GM19025 (cell line): Measurements from ENCODE around the gene AVPR2.

ENCODE experiments used
- ATAC-seq: cut with Tn5 transposase; IDR thresholded peaks from one replicate; pipeline ENCODE4 v1.9.1; 2021; ENCODE audit warnings: mild to moderate bottlenecking, low read depth, moderate library complexity; ENCODE audit not compliant: unreplicated experiment

AVPR2 gene

DNA sequence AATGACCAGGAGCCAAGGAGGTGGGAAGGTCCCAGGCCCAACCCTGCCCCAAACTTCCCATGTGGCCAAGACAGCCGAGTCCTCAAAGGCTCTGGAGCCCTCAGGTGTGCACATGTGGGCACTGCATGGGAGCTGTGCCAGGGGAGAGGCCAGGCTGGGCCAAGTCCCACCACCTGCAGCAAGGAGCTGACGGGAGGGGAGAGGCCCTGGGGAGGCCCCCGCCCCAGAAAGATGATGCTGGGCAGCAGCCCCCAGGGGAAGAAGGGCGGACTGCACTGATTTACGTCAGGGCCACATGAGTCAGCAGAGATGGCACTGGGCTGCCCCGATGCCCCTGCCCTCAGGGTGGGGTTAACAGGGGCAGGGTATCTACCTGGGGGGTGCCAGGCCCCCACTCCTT is 19.9 kb upstream of the AVPR2 start:
- no peak for ATAC-seq

DNA sequence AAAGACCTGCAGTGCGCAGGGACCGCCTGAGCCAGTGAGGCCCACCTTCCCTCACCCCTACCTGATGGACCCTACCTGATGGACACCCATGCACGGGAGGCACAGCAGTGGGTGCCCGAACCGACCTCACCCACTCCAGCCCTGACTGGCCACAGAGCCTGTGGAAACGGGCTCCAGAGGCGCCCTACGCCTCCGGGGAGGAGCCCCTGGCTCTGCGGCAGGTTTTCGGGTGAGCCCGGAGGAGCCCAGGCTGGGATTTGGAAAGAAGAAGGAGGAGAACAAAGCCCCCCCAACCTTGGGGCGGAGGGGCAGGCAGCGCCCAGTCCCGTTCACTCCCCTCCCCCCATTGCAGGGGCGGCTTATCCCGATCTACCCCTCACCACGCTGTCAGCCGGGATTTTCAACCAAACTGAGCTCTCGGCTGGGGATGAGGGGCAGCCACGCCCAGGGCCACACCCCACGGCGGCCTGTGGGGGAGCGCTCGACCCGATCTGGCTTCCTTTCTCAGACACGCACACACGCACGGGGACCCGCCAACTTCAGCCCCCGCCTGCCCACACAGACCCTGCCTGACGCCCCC is 19.2 kb upstream of the AVPR2 start:
- ATAC-seq: no peak

DNA sequence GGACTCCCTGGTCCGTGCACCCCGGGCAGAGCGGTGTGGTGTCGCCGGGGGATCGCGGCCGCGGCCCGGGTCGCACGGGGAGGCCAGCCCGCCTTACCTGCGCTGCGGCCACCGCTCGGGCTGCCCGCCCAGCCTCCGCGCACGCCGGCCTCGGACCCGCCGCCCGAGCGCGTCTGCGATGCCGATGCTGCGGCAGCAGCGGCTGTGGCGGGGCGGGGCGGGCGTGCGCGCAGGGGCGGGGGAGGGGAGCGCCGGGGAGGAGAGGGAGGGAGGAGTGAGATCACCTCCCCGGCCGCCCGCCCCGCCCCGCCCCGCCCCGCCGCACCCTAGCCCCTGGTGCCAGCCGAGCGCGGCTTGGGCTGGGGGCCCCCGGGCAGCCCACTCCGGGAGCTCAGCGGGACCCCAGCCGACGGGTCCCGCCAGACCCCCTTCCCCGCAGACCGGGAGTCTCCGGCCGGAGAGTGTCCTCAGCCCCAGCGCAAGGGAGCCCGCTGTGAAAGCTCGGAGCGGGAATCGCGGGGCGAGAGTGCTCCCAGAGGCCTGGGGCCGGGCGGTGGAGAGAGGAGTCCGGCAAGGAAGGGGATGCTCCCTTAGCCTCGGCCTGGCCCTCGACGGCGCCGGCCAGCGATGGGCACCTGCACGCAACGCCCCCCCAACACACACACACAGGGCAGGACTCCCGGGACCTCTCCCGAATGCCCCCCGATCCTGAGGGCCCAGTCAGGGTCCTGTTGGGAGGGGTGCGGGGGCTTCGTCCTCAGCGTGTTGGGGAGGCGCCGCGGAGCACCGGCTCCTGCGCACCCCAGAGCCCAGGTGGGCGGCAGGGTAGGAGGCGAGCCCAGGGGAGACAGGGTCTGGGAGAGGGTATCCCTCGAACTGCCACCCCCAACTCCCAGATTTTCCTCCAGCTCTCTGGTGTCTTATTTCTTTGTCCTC is 18.2 kb upstream of the AVPR2 start, which contains the start of gene L1CAM:
TSS of gene L1CAM (minus strand) at position 206 of the 936 bp plus-strand sequence. CDS start 10,337 bp downstream, outside the sequence.
- no peak for ATAC-seq

DNA sequence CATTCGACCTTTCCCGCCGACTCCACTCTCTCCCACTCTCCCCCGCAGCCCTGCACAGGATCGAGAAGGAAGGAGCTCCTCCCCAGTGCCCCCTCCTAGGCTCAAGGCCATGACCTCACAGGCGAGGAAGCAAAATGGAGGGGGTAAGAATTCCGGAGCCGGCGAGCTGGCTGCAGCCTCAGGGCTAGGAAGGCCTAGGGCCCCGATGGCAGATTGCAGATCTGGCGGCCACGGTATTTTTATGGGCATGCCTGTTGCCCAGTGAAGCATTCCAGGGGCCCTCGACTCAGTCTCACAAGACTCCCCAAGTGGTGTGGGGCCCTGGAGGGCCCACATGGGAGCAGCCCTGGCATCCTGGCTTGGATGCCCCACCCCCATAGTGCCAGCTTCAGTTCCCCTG is 17.6 kb upstream of the AVPR2 start:
- ATAC-seq: no peak

DNA sequence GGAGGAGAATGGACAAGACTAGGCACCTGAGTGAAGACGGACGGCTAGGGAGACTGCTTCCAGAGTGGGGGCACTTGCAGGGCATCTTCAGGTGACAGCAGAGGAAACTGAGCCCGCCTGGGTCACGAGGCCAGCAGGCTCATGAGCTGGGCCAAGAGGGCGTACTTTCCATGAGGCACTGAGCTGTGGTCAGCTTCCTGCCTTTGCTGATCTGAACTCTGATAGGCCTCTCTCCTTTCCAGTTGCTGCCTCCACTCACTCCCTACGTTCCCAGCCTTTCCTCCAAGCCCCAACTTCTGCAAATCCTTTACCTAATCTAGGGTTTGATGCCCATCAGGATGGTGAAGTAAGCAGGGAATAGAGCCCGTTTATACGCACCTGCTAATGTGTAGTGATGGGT is 17.1 kb upstream of the AVPR2 start:
- ATAC-seq: no peak

DNA sequence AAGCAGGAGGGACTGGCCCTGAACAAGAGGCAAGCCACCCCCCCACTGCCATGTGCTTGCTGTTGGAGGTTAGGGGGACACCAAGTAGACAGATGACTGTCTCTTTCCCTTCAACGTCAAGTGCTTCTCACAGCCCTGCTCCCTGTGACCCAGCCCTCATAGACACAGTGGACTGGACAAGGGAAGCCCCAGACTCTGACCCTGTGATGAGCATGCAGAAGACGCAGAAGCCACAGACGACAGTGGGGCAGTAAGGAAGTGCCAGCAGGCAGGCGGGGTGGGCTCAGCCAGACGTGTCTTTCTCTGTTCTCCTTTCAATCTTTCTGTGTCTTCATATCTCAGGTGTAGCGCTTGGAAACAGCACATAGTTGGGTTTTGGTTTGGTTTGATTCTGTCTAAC is 16.1 kb upstream of the AVPR2 start:
- ATAC-seq: no peak

DNA sequence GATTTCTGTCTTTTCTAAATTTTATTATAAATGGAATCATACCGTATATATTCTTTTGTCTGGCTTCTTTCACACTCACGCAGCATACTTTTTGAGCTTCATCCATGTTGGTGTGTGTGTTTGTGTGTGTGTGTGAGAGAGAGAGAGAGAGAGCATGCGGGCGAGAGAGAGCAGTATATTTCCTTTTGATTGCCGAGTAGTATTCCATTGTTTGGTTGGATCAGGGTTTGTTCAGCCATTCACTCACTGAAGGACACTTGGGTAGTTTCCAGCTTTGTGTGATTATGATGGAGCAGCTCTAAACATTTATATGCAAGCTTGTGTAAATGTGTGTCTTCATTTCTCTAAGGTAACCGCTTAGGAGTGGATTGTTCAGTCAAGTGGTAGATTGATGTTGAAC is 15.3 kb upstream of the AVPR2 start:
- ATAC-seq: no peak

DNA sequence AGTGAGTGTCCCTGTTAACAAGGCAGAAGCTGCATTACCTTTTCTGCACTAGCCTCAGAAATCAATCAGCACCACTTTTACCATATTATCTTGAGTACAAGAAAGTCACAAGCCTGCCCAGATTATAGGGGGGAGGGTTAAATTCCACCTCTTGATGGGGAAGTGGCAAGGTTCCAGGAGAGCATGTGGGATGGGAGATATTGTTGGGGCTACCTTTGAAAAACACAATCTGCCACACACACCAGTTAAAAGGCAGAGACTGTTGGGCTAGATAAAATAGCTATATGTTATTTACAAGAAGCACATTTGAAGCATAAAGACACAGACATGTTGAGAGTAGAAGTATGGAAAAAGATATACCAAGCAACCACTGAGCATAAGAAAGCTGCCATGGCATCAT is 6.6 kb upstream of the AVPR2 start:
- ATAC-seq: no peak

DNA sequence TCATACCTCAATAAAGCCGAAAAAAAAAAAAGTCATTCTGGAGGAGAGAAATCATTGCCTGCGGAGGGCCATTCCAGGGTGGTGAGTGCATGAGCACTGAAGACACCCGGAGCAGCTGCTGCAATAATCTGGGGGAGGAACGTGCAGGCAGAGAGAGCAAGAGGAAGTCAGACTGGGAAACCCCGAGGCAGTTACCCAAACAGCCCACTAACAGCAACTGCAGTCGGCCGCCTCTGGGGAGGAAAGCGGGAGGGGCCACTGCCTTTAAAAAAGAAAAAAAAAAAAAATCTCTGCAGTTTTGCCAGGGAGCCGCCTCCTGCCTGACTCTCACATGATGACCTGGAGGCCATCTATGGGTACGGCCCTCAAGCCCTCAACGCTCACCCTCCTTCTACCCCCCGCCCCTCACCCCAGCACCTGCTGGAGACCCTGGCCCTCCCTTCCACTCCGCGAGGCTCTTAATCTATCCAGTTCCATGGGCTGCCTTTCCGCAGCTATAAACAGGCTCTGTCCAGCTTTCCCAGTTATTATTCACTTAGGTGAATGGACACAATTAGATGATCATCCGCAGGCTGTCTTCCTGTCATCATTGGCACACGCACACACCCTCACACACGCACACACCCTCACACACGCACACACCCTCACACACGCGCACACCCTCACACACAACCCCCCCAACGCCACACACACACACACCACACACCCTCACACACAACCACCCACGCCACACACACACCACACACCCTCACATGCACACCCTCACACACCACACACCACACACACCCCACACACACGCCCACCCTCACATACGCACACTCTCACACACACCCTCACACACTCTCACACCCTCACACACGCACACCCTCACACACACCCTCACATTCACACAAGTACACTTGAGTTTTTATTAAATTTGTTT is 3.4 kb upstream of the AVPR2 start:
- ATAC-seq: no peak

DNA sequence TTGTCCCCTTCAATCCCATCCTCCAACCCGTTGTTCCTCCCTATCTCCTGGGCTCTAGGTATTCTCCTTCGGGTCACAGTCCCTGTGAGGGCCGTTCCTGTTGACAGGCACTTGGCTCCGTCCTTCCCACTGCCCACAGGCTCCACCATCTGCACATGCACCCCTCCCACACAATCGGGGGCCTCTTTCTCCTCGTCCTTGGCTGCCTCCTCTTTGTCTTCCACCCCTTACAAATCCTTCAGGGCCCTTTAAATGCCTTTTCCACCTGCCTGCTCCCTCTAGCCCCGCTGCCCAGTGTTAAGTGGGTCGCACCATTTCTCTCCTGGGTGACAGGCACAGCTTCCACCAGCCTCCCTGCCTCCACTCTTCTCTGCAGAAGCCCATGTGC is 2.7 kb upstream of the AVPR2 start:
- ATAC-seq: no peak

DNA sequence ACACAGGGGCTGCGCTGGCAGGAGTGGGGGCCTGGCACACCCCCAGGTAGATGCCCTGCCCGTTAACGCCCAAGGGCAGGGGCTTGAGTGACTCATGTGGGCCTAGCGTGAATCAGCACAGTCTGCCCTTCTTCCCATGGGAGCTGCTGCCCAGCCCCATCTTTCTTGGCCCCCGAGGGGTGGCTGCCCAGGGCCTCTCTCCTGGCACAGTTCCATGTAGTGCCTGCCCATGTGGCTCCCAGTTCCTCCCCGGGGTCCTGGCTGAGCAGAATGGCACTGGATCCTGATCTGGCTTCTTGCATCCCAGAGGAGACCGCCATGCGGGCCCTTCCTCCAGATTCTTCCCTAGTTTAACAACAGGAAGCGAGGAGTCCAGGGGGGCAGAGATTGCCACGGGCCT is 2.1 kb upstream of the AVPR2 start:
- no peak for ATAC-seq

DNA sequence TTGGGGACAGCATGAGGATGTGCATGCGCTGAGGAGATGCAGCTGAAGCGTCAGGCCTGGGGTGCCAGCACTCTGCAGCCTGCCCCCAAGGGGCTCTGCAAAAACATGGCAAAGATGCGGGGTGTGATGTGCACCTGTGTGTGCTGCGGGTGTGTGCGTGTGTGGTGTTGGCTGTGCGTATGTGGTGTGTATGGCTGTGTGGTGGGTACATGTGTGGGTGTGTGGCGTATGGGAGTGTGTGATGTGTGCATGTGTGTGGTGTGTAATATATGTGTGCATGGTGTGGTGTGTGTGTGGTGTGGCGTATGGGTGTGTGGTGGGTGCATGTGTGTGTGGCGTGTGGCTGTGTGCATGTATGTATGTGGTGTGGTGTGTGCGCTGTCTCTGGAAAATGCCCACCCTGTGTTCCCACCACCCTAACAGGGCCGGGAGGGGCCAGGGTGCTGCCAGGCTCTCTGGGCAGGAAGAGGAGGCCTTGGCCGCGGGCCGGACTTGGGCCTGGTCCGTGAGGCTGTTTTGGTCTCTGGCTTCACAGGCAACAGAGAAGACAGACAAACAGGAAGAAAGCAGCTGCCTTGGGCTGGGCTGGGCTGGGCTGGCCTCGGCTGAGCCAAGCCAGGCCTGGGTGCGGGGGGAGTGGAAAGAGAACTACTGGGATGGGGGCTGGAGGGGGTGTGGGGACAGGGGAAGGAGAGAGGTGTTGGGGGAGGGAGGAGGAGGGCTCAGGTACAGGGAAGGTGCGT is 1.1 kb upstream of the AVPR2 start:
- ATAC-seq: no peak

DNA sequence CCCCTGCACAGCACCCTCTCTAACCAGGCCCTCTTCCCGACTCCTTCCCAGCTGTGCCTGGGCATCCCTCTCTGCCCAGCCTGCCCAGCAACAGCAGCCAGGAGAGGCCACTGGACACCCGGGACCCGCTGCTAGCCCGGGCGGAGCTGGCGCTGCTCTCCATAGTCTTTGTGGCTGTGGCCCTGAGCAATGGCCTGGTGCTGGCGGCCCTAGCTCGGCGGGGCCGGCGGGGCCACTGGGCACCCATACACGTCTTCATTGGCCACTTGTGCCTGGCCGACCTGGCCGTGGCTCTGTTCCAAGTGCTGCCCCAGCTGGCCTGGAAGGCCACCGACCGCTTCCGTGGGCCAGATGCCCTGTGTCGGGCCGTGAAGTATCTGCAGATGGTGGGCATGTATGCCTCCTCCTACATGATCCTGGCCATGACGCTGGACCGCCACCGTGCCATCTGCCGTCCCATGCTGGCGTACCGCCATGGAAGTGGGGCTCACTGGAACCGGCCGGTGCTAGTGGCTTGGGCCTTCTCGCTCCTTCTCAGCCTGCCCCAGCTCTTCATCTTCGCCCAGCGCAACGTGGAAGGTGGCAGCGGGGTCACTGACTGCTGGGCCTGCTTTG is 1.1 kb downstream of the AVPR2 start:
- no peak for ATAC-seq

DNA sequence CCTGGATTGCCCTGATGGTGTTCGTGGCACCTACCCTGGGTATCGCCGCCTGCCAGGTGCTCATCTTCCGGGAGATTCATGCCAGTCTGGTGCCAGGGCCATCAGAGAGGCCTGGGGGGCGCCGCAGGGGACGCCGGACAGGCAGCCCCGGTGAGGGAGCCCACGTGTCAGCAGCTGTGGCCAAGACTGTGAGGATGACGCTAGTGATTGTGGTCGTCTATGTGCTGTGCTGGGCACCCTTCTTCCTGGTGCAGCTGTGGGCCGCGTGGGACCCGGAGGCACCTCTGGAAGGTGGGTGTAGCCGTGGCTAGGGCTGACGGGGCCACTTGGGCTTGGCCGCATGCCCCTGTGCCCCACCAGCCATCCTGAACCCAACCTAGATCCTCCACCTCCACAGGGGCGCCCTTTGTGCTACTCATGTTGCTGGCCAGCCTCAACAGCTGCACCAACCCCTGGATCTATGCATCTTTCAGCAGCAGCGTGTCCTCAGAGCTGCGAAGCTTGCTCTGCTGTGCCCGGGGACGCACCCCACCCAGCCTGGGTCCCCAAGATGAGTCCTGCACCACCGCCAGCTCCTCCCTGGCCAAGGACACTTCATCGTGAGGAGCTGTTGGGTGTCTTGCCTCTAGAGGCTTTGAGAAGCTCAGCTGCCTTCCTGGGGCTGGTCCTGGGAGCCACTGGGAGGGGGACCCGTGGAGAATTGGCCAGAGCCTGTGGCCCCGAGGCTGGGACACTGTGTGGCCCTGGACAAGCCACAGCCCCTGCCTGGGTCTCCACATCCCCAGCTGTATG is 1.8 kb downstream of the AVPR2 start:
- no peak for ATAC-seq

DNA sequence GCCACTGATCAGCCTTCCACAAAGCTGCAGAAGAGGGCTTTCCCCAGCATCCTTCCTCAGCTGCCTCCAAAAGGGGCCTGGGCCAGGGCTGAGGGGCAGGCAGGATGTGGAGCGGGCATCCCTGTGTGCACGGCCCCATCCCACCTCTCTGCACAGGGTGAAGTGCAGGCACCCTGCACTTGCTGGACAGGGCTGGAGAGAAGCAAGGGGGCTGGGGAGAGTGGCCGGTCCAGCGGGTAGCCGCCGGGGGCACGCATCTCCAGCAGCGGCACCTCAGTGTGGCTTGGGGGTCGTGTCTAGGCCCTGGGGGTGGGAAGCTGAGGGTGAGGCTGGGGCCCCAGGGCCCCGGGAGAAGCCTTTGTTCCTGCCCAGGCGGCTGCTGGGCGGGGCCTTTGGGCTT is 3.0 kb downstream of the AVPR2 start:
- ATAC-seq: no peak

DNA sequence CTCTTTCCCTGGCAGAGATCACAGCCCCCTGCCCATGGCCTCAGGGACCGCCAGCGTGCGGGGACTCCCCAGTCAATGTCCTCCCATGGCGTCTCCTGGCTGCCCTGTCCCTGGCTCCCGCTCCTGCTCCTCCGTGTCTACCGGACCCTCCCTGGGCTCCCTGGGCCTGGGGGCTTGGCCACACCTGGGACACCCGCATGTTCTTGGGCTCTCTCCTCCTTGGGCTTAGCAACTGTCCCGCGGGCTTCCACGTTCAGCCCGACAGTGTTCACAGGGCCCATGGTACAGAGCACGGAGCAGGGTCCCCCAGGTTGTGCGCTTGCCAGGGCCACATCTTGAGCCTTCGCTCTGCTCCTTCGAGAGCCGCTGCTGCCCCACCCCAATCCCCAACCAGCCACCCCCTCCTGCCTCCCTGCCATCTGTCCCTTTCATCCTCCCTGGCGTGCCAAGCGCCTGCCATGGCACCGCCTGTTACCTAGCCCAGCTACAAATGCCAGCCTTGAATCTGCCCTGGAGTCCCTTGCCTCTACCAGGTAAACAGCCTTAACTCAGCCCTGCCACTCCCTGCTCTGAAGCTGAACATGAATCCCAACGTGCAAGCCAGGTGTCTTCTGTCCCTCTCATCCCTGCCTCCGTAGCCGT is 3.9 kb downstream of the AVPR2 start:
- ATAC-seq: no peak

DNA sequence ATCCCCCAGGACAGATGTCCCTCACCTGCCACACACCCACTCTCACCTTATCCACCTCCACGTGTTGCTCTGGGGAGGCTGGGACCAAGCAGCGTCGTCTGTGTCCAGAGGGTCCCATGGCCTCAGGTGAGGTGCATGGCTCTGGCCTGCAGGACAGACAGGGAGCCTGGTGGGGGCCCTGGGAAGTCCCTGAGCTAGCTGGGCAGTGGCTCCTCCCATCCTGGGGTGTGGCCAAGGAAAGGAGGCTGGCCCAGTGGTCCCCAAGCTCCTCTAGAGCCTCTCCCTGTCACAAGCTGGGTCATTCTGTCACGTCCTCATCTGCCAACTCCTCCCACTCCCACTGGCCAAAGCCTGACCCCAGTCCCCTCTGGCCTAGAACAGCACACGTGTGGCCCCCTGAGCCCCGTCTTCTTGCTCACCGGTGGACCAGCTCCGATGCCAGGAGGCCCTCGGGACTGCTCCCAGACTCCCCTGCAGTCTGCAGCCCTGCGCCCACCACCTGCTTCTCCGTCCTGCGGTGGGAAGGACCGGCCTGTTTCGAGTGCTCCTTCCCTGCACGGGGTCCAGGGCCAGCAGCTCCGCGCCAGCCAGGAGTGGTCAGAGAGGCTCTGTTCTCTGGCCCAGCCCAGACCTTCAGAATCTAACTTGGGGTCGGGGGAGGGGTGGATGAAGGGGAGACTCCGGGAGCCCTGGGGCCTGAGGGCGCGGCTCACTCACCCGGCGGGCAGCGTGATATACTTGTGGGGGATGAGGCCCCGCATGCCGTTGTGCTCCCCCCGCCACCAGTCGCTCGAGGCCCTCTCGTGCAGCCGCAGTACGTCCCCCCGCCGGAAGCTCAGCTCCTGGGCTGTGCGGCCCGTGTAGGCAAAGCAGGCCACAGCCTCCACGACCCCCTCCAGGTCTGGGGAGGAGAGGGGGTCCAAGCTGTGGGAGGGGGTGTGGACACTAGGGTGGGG is 4.8 kb downstream of the AVPR2 start:
- no peak for ATAC-seq

DNA sequence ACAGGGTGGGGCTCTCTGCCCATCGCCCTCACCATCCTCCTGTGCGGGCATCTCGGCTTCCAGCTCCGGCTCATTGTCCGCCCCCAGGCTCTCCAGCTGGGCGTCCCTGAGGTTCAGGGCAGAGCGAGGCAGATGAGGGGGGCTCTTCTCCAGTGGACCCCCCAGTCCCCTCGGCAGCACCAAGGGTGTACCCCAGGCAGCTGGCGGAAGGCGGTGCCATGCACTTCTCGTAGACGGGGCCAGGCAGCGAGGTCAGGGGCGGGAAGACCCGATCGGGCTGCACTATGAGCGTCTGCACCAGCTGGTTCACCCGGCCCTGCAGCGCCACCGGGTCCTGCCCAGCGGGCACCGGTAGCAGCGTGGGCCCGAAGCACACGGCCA is 5.5 kb downstream of the AVPR2 start:
- no peak for ATAC-seq
